ENCODE results near the gene KLHL29.

KLHL29 gene

DNA sequence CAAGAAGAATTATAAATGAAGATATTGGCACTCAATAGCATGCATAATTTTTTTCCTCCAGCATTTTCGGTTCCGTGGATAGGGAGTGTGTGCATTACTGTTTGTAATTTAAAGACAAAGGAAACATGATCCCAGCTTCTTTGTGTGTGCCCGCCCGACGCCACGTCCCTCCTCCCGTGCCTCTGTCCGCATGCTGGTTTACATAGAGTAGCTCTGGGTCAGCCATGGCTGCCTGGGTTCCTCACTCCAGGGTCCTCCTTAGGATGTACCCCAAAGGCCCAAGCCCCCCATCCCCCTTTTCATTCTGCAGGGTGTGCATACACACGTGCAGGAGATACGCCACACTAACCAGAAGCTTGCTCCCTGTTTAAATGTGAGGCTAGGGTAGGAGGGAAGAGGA is 214.7 kb downstream of the KLHL29 start:
- no peak for DNase-seq

- no peak for DNase-seq
Observed at GRCh38 chr2:23600346-23600745, 215.4 kb downstream of the KLHL29 start.

DNA sequence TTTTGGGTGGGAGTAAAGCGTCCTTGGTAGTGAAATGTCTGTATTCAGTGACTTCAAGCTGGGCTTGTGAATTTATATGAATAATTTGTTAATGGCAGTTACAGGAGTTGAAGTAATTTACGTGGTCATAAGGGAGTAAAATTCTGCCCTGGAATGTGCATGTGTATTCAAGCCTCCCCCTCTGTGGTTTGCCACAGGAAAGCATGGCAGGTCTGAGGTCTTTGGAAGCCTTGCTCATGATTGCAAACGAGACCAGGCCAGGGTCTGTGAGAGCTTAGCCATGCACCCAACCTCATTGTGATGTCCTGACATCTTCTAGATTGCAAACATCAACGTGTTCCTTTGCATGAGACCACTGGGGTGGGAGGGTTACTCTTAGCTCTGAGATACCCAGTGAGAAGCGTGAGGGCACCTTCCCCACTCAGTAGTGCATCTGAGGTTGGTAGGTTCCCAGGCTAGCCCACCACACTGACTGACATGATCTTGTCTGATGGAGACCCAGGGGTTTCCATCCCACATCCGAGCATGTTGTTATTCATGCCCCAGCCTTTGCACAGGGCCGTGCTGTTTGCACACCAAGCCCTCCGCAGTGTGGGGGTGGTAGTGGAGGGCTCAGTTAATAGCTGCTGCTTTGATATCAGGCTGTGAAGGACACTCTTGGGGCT is 216.5 kb downstream of the KLHL29 start:
- no peak for DNase-seq

GRCh38 chr2:23602116-23602515 is 217.1 kb downstream of the KLHL29 start:
- DNase-seq: no peak

- no peak for DNase-seq
Observed at GRCh38 chr2:23603156-23603555, 218.2 kb downstream of the KLHL29 start.

GRCh38 chr2:23603581-23603980 is 218.6 kb downstream of the KLHL29 start:
- no peak for DNase-seq

- no peak for DNase-seq
Observed at GRCh38 chr2:23604731-23605130, 219.8 kb downstream of the KLHL29 start.

- DNase-seq: no peak
Observed at GRCh38 chr2:23605236-23605635, 220.3 kb downstream of the KLHL29 start.

- no peak for DNase-seq
Observed at GRCh38 chr2:23606196-23606595, 221.2 kb downstream of the KLHL29 start.

DNA sequence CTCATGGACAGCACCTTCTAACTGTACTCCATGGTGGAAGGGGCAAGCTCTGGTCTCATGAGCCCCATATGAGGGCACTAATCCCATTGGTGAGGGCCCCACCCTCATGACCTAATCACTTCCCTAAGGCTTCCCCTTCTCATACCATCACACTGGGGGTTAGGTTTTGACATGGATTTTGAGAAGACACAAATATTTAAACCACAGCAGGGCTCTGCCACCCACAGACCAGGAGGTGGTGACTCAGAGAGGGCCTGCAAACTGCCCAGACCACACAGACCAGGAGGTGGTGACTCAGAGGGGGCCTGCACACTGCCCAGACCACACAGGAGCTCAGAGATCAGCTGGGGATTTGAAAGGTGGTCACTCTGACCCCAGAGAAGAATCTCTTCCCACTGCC is 222.0 kb downstream of the KLHL29 start:
- no peak for DNase-seq

DNA sequence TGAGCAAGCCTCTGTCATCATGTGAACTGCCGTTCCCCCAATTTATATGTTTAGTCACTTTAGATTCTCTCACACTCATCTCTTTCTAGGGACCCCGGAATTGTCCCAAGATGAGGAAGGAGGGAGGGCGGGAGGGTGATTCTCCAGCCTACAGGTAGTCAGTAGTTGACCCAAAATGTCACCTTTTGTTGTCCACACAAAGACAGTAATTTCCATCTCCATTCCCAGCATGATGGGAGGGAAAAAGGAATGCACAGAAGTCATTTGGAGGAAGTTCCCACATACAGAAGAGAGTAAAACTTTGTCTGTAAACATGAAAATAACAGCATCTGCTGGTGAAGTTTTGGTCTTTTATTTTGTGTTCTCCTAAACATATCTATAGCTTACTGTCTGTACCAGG is 222.9 kb downstream of the KLHL29 start:
- no peak for DNase-seq

DNA sequence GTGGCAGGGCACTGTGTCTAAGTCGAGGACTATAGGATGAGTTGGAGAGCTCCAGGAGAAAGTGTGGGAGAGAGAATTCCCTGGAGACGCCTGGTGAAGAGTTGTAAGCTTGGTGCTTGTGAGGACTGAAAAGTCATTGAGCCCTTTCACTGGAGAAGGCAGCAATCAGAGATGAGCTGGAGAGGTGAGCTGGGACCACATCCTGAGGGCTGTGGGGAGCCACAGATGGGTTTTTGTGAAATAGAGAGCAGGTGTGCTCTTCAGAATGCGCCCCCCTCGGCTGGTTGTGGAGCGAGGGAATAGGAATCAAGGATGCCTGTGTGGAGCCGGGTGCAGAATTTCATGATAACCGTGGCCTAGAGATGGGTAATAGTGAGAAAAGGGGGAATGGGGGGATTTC is 224.3 kb downstream of the KLHL29 start:
- no peak for DNase-seq

- DNase-seq: no peak
Observed at GRCh38 chr2:23611839-23612238, 226.9 kb downstream of the KLHL29 start.

GRCh38 chr2:23614701-23615100 is 229.7 kb downstream of the KLHL29 start:
- DNase-seq: peak; percentile 10

- no peak for DNase-seq
Observed at GRCh38 chr2:23615216-23616020, 230.4 kb downstream of the KLHL29 start.

DNA sequence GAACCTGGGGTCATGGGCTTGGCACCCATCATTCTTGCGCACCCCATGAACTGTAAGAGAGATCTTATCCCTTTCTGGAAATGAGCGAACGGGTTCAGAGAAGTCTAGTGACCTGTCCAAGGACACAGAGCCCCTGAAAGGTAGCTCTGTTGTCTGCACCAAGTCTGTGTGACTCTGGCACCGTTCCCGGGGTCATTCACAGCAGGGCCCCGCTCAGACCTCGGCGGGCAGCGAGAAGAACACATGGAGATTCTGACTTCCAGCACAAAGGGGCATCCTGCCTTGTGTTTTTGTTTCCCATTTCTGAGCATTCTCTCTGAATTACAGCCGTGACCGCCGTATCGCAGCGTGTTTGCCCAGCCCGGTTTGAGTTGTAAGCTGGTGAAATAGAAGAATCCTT is 231.7 kb downstream of the KLHL29 start:
- DNase-seq: no peak

DNA sequence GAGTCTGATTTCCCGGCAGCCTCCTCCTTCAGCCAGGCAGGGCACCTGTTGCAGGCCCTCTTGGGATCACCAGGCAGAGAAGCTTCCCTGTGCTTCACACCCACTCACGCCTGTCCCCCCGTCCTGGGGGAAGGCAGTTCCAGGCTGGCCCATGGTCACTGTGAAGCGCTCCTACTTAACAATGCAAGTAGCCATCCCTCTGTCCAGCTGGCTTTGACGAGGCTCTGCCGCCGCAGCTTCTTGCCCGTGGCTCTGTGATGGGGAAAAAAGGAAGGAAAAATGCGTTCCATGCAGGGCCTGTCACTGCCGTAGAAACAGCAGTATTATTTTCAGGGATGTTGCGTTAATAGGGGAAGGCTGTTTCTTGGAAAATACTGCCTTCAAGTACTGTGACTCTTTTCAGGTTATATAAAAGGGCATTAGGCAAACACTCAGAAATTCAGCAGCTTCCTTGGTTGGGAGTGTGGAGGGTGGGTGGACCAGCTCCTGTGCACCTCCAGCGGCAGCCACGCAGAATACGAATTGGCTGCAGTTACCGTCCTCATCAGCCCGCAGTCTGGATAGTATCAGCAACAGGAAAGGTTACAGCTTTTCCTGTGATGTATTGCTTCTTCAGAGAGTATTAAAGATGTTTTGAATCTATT is 232.3 kb downstream of the KLHL29 start:
- DNase-seq: no peak

- DNase-seq: no peak
Observed at GRCh38 chr2:23617811-23618215, 232.8 kb downstream of the KLHL29 start.

DNA sequence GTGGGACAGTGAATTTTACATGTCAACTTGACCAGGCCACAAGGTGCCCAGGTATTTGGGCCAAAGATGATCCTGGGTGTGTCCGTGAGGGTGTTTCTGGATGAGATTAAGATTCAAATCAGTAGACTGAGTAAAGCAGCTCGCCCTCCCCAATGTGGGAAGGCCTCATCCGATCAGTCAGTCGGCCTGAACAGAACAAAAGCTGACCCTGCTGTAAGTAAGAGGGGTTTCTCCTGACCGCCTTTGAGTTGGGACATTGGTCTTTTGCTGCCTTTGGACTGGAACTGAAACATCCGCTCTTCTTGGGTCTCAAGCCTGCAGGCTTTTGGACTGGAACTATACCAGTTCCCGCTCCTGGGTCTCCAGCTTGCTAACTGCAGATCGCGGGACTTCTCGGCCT is 233.3 kb downstream of the KLHL29 start:
- no peak for DNase-seq

DNA sequence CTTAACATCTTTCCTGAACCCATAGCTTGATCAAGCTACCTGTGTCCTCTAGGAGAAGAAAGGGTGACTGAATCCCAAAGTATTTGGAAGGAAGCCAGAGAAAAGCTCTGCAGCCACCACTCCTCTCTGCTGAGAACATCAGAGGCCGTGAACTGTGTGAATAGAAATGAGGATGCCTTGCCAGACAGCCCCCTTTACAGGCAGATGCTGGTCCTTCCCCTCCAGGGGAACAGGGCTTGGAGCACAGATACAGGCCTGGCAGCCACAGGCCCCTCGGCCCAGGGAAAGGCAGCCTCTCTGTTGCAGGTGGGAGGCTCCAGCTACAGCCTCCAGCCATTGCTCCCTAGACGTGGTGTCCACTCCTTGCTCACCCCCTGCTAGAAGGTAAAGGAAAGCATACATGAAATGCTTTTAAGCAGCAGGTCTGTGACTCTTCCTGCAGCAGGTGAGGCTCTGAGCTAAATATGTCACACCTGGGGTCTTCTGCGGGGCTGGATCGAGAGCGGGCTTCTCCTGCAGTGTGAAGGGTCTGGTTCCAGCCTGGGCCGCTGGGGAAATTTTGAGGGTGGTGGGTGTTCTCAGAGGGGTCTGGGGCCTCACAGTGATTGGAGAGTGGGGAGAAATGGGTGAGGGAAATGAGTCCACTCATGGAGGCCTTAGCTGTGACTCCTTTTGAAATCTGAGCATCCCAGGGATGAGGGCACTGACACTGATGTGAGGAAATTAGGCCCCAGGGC is 234.0 kb downstream of the KLHL29 start:
- no peak for DNase-seq

DNA sequence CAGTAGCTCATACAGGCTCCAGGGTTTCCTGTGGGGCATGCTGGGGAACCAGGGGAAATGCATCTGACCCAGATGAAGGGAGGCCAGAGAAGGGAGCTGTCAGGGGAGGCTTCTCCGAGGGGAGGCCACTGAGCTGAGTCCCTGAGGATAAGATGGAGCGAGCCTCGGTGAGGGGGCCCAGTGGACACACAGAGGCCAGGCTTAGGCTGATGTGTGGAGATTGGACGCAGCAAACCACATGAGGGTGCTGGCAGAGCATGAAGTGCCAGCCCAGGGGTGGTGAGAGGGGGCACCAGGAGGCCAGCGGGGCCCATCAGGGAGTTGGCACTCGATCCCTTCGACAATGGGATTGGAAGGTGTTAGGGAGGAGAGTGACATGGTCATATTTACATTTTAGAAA is 235.0 kb downstream of the KLHL29 start:
- no peak for DNase-seq

DNA sequence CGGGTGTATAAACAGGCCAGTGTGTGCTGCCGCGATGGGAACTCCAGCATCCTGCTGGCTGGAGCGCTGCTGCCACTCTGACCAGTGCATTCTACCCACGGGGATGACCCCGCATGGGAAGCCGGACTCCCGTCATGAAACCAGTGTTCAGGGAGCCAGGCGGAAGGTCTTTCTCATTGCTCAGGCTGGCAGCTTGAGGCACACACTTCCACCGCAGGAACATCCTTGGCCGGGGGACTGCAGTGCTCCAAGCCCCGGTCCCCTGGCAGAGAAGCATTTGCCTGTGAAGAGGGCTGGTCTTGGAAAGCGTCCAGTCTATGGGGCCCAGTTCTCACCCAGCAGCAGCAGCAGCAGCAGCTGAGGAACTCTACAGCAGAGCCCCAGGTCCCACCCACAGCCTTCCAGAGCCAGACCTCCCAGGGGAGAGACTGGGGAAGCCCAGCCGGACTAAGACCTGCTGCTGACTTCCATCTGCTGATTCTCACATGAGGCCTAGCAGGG is 235.9 kb downstream of the KLHL29 start:
- DNase-seq: peak; percentile 73

GRCh38 chr2:23621616-23622015 is 236.6 kb downstream of the KLHL29 start:
- no peak for DNase-seq

Measured in NCI-H82 (cell line).